Adrenal gland (tissue), 19 donors: ENCODE data around the gene MLLT3. TPM values are rescaled to one million over a fixed set of nuclear protein-coding genes. Genes with fewer than 3 reads are reported as not detected.

Experiments used
- DNase-seq, 7 donors: peaks; one replicate each; pipeline ENCODE4 v3.0.0-alpha.2; 2019 to 2020
- H3K27ac ChIP-seq, 5 donors: fragments of 200-600 bp; sonication (generic) in 4 of 5; 1 replicate in 3 of 5; 2 replicates in 2 of 5; pipeline versions ENCODE4 v1.5.1 to v1.8.0; 2016 to 2020; ENCODE audit warnings: mild to moderate bottlenecking in 1 of 5
- H3K27me3 ChIP-seq: fragments of 200-600 bp; 2 replicates; pipeline ENCODE4 v1.8.0; 2021
- H3K36me3 ChIP-seq, 2 donors: fragments of 200-600 bp; replicated peaks in 1 of 2; 1 replicate in 1 of 2; 2 replicates in 1 of 2; pipeline versions ENCODE4 v1.5.1 to v1.8.0; 2018 to 2022
- H3K4me1 ChIP-seq, 2 donors: fragments of 200-600 bp; replicated peaks in 1 of 2; 1 replicate in 1 of 2; 2 replicates in 1 of 2; pipeline versions ENCODE4 v1.5.1 to v1.8.0; 2018 to 2021
- H3K4me3 ChIP-seq, 4 donors: fragments of 200-600 bp; sonication (generic) in 3 of 4; one replicate each; pipeline ENCODE4 v1.5.1; 2016 to 2018
- H3K9me3 ChIP-seq, 3 donors: fragments of 200-600 bp; sonication (generic) in 1 of 3; replicated peaks in 1 of 3; 1 replicate in 2 of 3; 2 replicates in 1 of 3; pipeline versions ENCODE4 v1.5.1 to v1.8.0; 2016 to 2021
- POLR2A ChIP-seq, 2 donors: fragments of 450-650 bp; IDR thresholded peaks; one replicate each; pipeline ENCODE4 v1.6.1; 2017; ENCODE audit warnings: antibody characterized with exemption in 2 of 2, mild to moderate bottlenecking in 2 of 2, moderate library complexity in 1 of 2
- WGBS, 4 donors: extraction: QIAGEN DNeasy Blood & Tissue Kit in 2 of 4; methylation state at CpG; one replicate each; pipeline versions ENCODE4 v1.1.5 to v1.1.7; 2013 to 2017; 5-methylcytosine and 5-hydroxymethylcytosine counted together
- intact Hi-C, 2 donors: fragments of 100-400 bp; cut with DNase I; formaldehyde crosslinking; loops; one replicate each; pipeline versions ENCODE4 v1.14.1 to v1.15.0; 2022 to 2023
- long read RNA-seq, 10 donors: library from polyadenylated mRNA in 3 of 10; unstranded in 2 of 10; stranded (forward) in 1 of 10; transcript quantifications; one replicate each; pipeline ENCODE4 v2.0.0 and lab custom pipeline, GENCODE V29; 2021 to 2026
- polyA plus RNA-seq, 3 donors: library from polyadenylated mRNA; stranded (reverse); fragments of 200-250 nt in 2 of 3; fragments of 350-450 nt in 1 of 3; fragmentation: Illumina TruSeq in 1 of 3; extraction: RNeasy Lipid Tissue Mini Kit (QIAGEN cat#74804) in 1 of 3; gene quantifications; one replicate each; pipeline ENCODE4 v1.2.3, GENCODE V29; 2013 to 2014
- total RNA-seq, 9 donors: library from RNA; depleted of rRNA in 4 of 9; stranded (reverse); fragments of >200 nt in 4 of 9; fragments of 120-200 nt in 1 of 9; fragmentation: NEBNext Ultra II Directional in 1 of 9; extraction: Animal tissue kit (Norgen Biotek cat#: 25700) in 1 of 9; gene quantifications; one replicate each; pipeline versions ENCODE4 v1.1.0 to v1.2.4, GENCODE V29; 2013 to 2023
- TF ChIP-seq, protein P1 (sequence below), 6 experiments: fragments of 450-650 bp in 4 of 6; fragments of 200-600 bp in 2 of 6; sonication (generic) in 1 of 6; IDR thresholded peaks; 1 replicate in 5 of 6; 2 replicates in 1 of 6; pipeline versions ENCODE4 v1.5.1 to v1.8.0; 2016 to 2021; ENCODE audit warnings: antibody characterized with exemption in 6 of 6, mild to moderate bottlenecking in 2 of 6, moderate library complexity in 1 of 6
- donor health status: healthy with polysubstance abuse.
- donor health status: Bipolar disorder and iron deficiency.
- donor health status: DM: yes; HTN: yes; CAD: no.
- donor health status: DM: no; HTN: no; CAD: no.
- donor health status: DM: no; HTN: no; CAD: no.
- donor health status: DM: yes; HTN: yes; CAD: no.

MLLT3 gene
- total RNA-seq (10 to 100 TPM; 14.0 to 37.7 (median 24.7) TPM), polyA plus RNA-seq (10 to 100 TPM; 11.0 to 15.5 (median 11.8) TPM)
- long read RNA-seq, donor 1, partial matches to known transcripts, result 0 of 1 reads
- long read RNA-seq, donor 1, other reads (novel, unspliced or antisense), result 0 of 1 reads
- long read RNA-seq, donor 2, result 0 reads
- long read RNA-seq, donor 3, result 0 reads
- long read RNA-seq, donor 4, full-length matches to known transcripts, result 1 of 6 reads
- long read RNA-seq, donor 4, partial matches to known transcripts, result 4 of 6 reads
- long read RNA-seq, donor 4, other reads (novel, unspliced or antisense), result 1 of 6 reads
- long read RNA-seq, donor 5, full-length matches to known transcripts, result 15 of 19 reads
- long read RNA-seq, donor 5, partial matches to known transcripts, result 3 of 19 reads
- long read RNA-seq, donor 5, other reads (novel, unspliced or antisense), result 1 of 19 reads
- long read RNA-seq, donor 6, partial matches to known transcripts, result 6 of 7 reads
- long read RNA-seq, donor 6, other reads (novel, unspliced or antisense), result 1 of 7 reads
- long read RNA-seq, donor 7, result 0 reads
- long read RNA-seq, donor 8, result 0 reads
- long read RNA-seq, donor 9, full-length matches to known transcripts, result 2 of 2 reads
- long read RNA-seq, donor 9, partial matches to known transcripts, result 0 of 2 reads
- long read RNA-seq, donor 9, other reads (novel, unspliced or antisense), result 0 of 2 reads
- long read RNA-seq, donor 10, full-length matches to known transcripts, result 1 of 1 reads
- long read RNA-seq, donor 10, partial matches to known transcripts, result 0 of 1 reads
- long read RNA-seq, donor 10, other reads (novel, unspliced or antisense), result 0 of 1 reads

GRCh38 chr9:20622330-20623020 is at the start of gene MLLT3:
Gene MLLT3 (minus strand): TSS chr9:20622499.
- TF ChIP-seq POLR2A (IDR thresholded peaks at IDR 0.05), result peak; percentile 51 to 91
- TF ChIP-seq, protein P1, sequence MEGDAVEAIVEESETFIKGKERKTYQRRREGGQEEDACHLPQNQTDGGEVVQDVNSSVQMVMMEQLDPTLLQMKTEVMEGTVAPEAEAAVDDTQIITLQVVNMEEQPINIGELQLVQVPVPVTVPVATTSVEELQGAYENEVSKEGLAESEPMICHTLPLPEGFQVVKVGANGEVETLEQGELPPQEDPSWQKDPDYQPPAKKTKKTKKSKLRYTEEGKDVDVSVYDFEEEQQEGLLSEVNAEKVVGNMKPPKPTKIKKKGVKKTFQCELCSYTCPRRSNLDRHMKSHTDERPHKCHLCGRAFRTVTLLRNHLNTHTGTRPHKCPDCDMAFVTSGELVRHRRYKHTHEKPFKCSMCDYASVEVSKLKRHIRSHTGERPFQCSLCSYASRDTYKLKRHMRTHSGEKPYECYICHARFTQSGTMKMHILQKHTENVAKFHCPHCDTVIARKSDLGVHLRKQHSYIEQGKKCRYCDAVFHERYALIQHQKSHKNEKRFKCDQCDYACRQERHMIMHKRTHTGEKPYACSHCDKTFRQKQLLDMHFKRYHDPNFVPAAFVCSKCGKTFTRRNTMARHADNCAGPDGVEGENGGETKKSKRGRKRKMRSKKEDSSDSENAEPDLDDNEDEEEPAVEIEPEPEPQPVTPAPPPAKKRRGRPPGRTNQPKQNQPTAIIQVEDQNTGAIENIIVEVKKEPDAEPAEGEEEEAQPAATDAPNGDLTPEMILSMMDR (IDR thresholded peaks at IDR 0.05), result no peak
- H3K4me3 ChIP-seq, result peak within 1 kb of the TSS; percentile 52 to 91 (median 80)
- H3K9me3 ChIP-seq, result no peaks in the 10 kb centered on the region
- H3K36me3 ChIP-seq, result no peaks in the 10 kb centered on the region
- intact Hi-C loops, result loop anchor here in 1 of 2 donors (5.0 to 10.0 kb wide), 4 partner anchors 52 to 482 kb away; no protein-coding TSS in a partner anchor
- DNase-seq, result peak; percentile 95 to 97 (median 96)
- H3K4me1 ChIP-seq, result peaks cover 14 to 30% of the 10 kb centered on the region in 2 donors
- H3K27ac ChIP-seq, result peak within 1 kb of the TSS; percentile 49 to 91 (median 89)
- H3K27me3 ChIP-seq, result no peaks in the 10 kb centered on the region
- 0 to 1% (median 0%) methylated on average over 17 to 41 of the region's 41 CpGs for WGBS, 4 donors

- H3K4me1 ChIP-seq, result no peaks in the 10 kb centered on the region
- no peak for DNase-seq
- no peaks in the 10 kb centered on the region for H3K9me3 ChIP-seq
- H3K36me3 ChIP-seq, result no peaks in the 10 kb centered on the region
- WGBS, 4 donors, result 59 to 90% (median 82%) methylated on average over 4 of the region's 4 CpGs
- H3K27ac ChIP-seq, result no peak overlapping the region
- intact Hi-C loops, result loop anchor here in 1 of 2 donors (10.0 kb wide), 1 partner anchor 47 kb away; the partner anchor contains the start of gene MLLT3
- H3K27me3 ChIP-seq, result no peaks in the 10 kb centered on the region
- H3K4me3 ChIP-seq, result no peak overlapping the region
- TF ChIP-seq, protein P1 (IDR thresholded peaks at IDR 0.05), result no peak
- no peak for TF ChIP-seq POLR2A (IDR thresholded peaks at IDR 0.05)
Observed at GRCh38 chr9:20671635-20672034, 49.3 kb upstream of the MLLT3 start.

DNA sequence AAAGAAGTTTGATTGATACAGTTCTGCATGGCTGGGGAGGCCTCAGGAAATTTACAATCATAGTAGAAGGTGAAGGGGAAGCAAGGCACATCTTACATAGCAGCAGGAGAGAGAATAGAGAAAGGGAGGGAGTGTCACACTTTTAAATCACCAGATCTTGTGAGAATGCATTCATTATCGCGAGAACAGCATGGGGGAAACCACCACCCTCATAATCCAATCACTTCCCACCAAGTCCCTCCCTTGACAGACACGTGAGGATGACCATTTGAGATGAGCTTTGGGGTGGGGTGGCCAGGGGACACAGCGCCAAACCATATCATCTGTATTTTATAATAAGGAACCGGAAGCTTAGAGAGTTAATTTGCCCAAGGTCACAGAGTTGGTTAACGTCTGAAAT is 48.1 kb upstream of the MLLT3 start:
- DNase-seq, result no peak
- Histone ChIP-seq H3K27ac (no peak overlapping the region), H3K36me3 (no peaks in the 10 kb centered on the region), H3K27me3 (no peaks in the 10 kb centered on the region), H3K4me1 (no peaks in the 10 kb centered on the region), H3K9me3 (no peaks in the 10 kb centered on the region), H3K4me3 (no peak overlapping the region)
- 60 to 80% (median 65%) methylated on average over 6 of the region's 6 CpGs for WGBS, 4 donors
- TF ChIP-seq POLR2A (IDR thresholded peaks at IDR 0.05), result no peak
- TF ChIP-seq, protein P1 (IDR thresholded peaks at IDR 0.05), result no peak
- intact Hi-C loops, result loop anchor here in 1 of 2 donors (10.0 kb wide), 1 partner anchor 46 kb away; the partner anchor contains the start of gene MLLT3
